Lower lobe of right lung (tissue), 2 donors: ENCODE data around the gene A2ML1. TPM values are rescaled to one million over a fixed set of nuclear protein-coding genes. Genes with fewer than 3 reads are reported as not detected.
"Not testable (repeated sequence)": the region's sequence is repeated elsewhere in the genome, so short reads cannot be mapped to it uniquely, and the experiment has no call there.

Source experiments
- ATAC-seq, 2 donors: fragments of 200-7000 bp; cut with Tn5 transposase; one replicate each; pipeline ENCODE4 v1.9.1; 2020 to 2022; ENCODE audit warnings: mild to moderate bottlenecking in 2 of 2, moderate library complexity in 2 of 2
- DNase-seq: peaks from one replicate; pipeline ENCODE4 v3.0.0-alpha.2; 2020
- H3K27ac ChIP-seq: fragments of 200-600 bp; one replicate; pipeline ENCODE4 v1.8.0; 2022
- H3K27me3 ChIP-seq: fragments of 200-600 bp; one replicate; pipeline ENCODE4 v1.8.0; 2022; ENCODE audit warnings: low read depth
- H3K36me3 ChIP-seq: fragments of 200-600 bp; one replicate; pipeline ENCODE4 v1.8.0; 2022; ENCODE audit warnings: mild to moderate bottlenecking
- H3K4me1 ChIP-seq: fragments of 200-600 bp; one replicate; pipeline ENCODE4 v1.8.0; 2022
- H3K4me3 ChIP-seq: fragments of 200-600 bp; one replicate; pipeline ENCODE4 v1.8.0; 2022; ENCODE audit warnings: mild to moderate bottlenecking
- H3K9me3 ChIP-seq: fragments of 200-600 bp; one replicate; pipeline ENCODE4 v1.8.0; 2022
- intact Hi-C: fragments of 100-400 bp; cut with DNase I; formaldehyde crosslinking; loops from one replicate; pipeline ENCODE4 v1.11.0; 2022
- total RNA-seq: library from RNA; stranded (reverse); fragmentation: NEBNext Ultra II Directional; extraction: Animal tissue kit (Norgen Biotek cat#: 25700); gene quantifications from one replicate; pipeline ENCODE4 v1.2.1, GENCODE V29; 2021
- TF ChIP-seq, protein P1 (sequence below): fragments of 200-600 bp; IDR thresholded peaks from one replicate; pipeline ENCODE4 v1.8.0; 2022; ENCODE audit warnings: antibody characterized with exemption, mild to moderate bottlenecking
- donor health status: DM: no; HTN: yes; CAD: no; lungs with severe emphysema.

The A2ML1 gene
- total RNA-seq, 1 donor from 2014 or later, result not detected

DNA sequence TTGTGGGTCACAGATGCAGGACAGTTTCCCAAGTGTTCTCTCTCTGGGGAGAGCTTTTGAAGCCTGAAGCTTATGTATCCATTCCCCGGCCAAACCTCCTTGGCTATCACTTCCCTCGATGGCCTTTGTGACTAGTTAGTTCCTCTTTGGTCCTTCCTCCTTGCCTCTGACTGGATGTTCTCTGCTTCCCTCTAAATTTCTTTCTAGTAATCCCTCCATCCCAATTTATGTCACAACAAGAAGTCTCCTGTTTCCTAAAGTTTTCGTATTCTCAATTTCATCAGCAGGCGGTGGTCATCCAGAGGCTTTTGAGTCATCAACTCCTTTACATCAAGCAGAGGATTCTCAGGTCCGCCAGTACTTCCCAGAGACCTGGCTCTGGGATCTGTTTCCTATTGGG lies 27.5 kb downstream of the A2ML1 start:
- Histone ChIP-seq H3K27me3 (no peaks in the 10 kb centered on the region), H3K4me1 (no peaks in the 10 kb centered on the region), H3K36me3 (no peaks in the 10 kb centered on the region), H3K27ac (no peak overlapping the region), H3K4me3 (no peak overlapping the region), H3K9me3 (no peaks in the 10 kb centered on the region)
- intact Hi-C loops, result no loop called here
- DNase-seq, result no peak
- ATAC-seq, result no peak
- TF ChIP-seq, protein P1, sequence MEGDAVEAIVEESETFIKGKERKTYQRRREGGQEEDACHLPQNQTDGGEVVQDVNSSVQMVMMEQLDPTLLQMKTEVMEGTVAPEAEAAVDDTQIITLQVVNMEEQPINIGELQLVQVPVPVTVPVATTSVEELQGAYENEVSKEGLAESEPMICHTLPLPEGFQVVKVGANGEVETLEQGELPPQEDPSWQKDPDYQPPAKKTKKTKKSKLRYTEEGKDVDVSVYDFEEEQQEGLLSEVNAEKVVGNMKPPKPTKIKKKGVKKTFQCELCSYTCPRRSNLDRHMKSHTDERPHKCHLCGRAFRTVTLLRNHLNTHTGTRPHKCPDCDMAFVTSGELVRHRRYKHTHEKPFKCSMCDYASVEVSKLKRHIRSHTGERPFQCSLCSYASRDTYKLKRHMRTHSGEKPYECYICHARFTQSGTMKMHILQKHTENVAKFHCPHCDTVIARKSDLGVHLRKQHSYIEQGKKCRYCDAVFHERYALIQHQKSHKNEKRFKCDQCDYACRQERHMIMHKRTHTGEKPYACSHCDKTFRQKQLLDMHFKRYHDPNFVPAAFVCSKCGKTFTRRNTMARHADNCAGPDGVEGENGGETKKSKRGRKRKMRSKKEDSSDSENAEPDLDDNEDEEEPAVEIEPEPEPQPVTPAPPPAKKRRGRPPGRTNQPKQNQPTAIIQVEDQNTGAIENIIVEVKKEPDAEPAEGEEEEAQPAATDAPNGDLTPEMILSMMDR, result no peak

DNA sequence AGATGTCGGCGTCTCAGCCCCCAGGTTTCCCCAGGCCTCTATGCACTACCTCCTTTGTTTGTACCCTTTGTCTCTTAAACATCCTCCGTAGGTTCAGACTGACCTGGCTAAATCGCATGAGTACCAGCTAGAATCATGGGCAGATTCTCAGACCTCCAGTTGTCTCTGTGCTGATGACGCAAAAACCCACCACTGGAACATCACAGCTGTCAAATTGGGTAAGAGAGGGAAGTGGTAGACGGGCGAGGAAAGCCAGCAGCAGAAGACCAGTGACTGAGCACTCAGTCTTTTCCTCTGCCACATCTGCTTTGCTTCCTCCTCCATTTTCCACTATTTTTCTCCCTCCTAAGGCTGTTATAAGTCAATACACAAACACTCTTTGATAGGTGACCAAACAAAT lies 29.7 kb downstream of the A2ML1 start:
- intact Hi-C loops, result no loop called here
- Histone ChIP-seq H3K27me3 (no peaks in the 10 kb centered on the region), H3K9me3 (no peaks in the 10 kb centered on the region), H3K27ac (no peak overlapping the region), H3K36me3 (no peaks in the 10 kb centered on the region), H3K4me1 (no peaks in the 10 kb centered on the region), H3K4me3 (no peak overlapping the region)
- no peak for ATAC-seq
- DNase-seq, result no peak
- TF ChIP-seq, protein P1, result no peak

DNA sequence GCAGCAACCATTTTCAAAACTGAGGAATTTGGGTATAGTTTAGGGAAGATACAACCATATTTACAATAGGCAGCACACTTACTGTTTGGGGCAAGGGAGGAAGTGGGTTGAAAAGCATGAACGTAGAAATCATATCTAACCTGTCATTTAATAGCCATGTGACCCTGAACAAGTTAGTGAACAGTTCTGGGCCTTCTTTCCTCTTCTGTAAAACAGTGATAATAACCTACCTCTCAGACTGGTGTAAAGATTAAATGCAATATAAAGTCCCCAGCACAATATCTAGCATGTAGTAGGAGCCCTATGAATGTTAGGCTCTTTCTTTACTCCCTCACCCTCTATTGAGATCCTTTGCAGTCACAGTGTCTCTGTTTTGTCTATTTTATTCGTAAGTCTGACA lies 33.5 kb downstream of the A2ML1 start:
- TF ChIP-seq, protein P1, result no peak
- no peak overlapping the region for H3K4me3 ChIP-seq
- DNase-seq (no peak), ATAC-seq (no peak)
- H3K27me3 ChIP-seq, result no peaks in the 10 kb centered on the region
- no peaks in the 10 kb centered on the region for H3K9me3 ChIP-seq
- H3K4me1 ChIP-seq, result no peaks in the 10 kb centered on the region
- no peaks in the 10 kb centered on the region for H3K36me3 ChIP-seq
- H3K27ac ChIP-seq, result no peak overlapping the region
- intact Hi-C loops, result no loop called here

DNA sequence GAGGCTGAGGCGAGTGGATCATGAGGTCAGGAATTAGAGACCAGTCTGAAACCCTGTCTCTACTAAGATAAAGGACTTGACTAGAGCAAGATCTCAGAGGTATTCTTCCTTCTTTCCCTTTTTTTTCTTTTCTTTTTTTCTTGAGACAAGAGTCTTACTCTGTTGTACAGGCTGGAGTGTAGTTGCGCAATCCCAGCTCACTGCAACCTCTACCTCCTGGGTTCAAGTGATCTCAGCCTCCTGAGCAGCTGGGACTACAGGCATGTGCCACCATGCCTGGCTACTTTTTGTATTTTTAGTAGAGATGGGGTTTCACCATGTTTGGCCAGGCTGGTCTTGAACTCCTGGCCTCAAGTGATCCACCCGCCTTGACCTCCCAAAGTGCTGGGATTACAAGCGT lies 37.0 kb downstream of the A2ML1 start:
- H3K27ac ChIP-seq, H3K4me1 ChIP-seq, H3K36me3 ChIP-seq, H3K4me3 ChIP-seq, intact Hi-C loops, ATAC-seq, DNase-seq, H3K27me3 ChIP-seq, H3K9me3 ChIP-seq: not testable (repeated sequence)

DNA sequence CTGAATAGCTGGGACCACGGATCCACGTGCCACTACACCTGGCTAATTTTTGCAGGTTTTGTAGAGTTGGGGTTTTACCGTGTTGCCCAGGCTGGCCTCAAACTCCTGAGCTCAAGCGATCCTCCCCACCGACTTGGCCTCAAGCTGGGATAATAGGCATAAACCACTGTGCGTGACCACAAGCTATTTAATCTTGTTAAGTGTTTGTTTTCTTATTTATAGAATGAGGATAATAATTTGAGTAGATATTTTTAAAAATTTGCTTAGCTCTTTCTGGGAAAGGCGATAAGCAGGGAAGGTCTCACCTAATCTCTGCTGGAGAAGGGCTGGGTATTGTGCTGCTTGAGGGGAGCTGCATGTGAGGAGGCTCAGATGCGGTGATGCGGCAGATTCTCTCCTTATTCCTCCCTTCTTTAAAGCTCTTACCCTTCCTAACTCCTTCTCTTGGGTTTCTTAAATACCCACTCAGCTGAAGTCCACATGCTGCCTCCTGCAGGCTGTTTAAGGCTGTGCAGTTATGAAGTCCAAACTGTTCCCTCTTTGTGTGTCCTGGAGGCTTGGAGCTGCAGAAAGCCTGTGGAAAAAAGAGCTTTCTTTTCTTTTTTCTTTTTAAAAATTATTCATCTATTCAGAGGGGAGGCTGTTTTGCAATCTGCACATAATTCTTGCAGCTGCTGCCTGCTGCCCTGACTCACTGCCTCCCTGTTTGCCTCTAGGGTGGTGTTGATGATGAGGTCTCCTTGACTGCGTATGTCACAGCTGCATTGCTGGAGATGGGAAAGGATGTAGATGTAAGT lies 37.9 kb downstream of the A2ML1 start:
- Histone ChIP-seq H3K27ac (no peak overlapping the region), H3K4me3 (no peak overlapping the region), H3K36me3 (no peaks in the 10 kb centered on the region), H3K27me3 (no peaks in the 10 kb centered on the region), H3K9me3 (no peaks in the 10 kb centered on the region), H3K4me1 (no peaks in the 10 kb centered on the region)
- DNase-seq (no peak), ATAC-seq (peak; percentile 59 to 73)
- TF ChIP-seq, protein P1, result peak; percentile 61
- intact Hi-C loops, result no loop called here

DNA sequence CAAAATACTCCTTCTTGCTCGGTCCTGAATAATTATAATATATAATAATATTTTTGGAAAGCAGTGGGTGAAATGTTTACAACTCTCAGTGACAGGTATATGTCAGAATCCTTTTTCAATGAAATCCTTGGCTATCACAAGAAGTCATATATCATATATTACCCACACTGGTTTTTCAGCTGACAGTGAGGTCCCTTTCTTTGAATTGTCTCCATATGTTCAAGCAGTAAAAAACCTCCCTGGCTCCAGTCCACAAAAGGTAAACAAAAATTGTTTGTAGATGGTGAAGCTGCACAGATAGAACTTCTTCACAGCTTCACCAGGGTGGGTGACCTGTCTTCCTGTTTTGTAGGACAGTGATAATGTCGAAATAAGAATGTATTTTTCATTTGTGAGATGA lies 44.0 kb downstream of the A2ML1 start:
- no peak overlapping the region for H3K4me3 ChIP-seq
- H3K27me3 ChIP-seq, result no peaks in the 10 kb centered on the region
- TF ChIP-seq, protein P1, result no peak
- H3K9me3 ChIP-seq, result no peaks in the 10 kb centered on the region
- no peak overlapping the region for H3K27ac ChIP-seq
- no peaks in the 10 kb centered on the region for H3K36me3 ChIP-seq
- ATAC-seq (no peak), DNase-seq (no peak)
- intact Hi-C loops, result no loop called here
- H3K4me1 ChIP-seq, result no peaks in the 10 kb centered on the region
